Parathyroid adenoma (tissue), 2 donors: ENCODE measurements around the gene EGFR.

Experiments used
- H2AFZ ChIP-seq: fragments of 300-600 bp; sonication (generic); one replicate; pipeline ENCODE4 v1.7.0; 2017; ENCODE audit warnings: antibody characterized with exemption, mild to moderate bottlenecking
- H3K27ac ChIP-seq: fragments of 300-600 bp; sonication (generic); one replicate; pipeline ENCODE4 v1.7.0; 2017
- H3K27me3 ChIP-seq: fragments of 300-600 bp; sonication (generic); one replicate; pipeline ENCODE4 v1.7.0; 2017; ENCODE audit warnings: low read length; ENCODE audit not compliant: control insufficient read depth, insufficient read depth
- H3K36me3 ChIP-seq: fragments of 300-600 bp; sonication (generic); one replicate; pipeline ENCODE4 v1.7.0; 2017; ENCODE audit warnings: low read length; ENCODE audit not compliant: control insufficient read depth, insufficient read depth
- H3K4me1 ChIP-seq: fragments of 300-600 bp; sonication (generic); one replicate; pipeline ENCODE4 v1.7.0; 2017; ENCODE audit warnings: control low read depth
- H3K4me2 ChIP-seq: fragments of 300-600 bp; sonication (generic); one replicate; pipeline ENCODE4 v1.7.0; 2017; ENCODE audit warnings: low read length
- H3K4me3 ChIP-seq: fragments of 300-600 bp; sonication (generic); one replicate; pipeline ENCODE4 v1.7.0; 2017; ENCODE audit warnings: low read depth, low read length
- H3K79me2 ChIP-seq: fragments of 300-600 bp; sonication (generic); one replicate; pipeline ENCODE4 v1.7.0; 2017; ENCODE audit warnings: control low read depth
- H3K9ac ChIP-seq: fragments of 300-600 bp; sonication (generic); one replicate; pipeline ENCODE4 v1.7.0; 2017; ENCODE audit warnings: mild to moderate bottlenecking
- H3K9me3 ChIP-seq: fragments of 300-600 bp; sonication (generic); one replicate; pipeline ENCODE4 v1.7.0; 2017; ENCODE audit warnings: low read length; ENCODE audit not compliant: control insufficient read depth
- CTCF ChIP-seq: fragments of 300-600 bp; sonication (generic); IDR thresholded peaks from one replicate; pipeline ENCODE4 v1.7.0; 2017; ENCODE audit warnings: antibody characterized with exemption, mild to moderate bottlenecking
- donor health status: primary hyperparathyroidism.

EGFR gene

GRCh38 chr7:55207436-55208125, 188.8 kb downstream of the EGFR start:
- no peaks in the 10 kb centered on the region for H3K9me3 ChIP-seq
- H3K27ac ChIP-seq = no peak overlapping the region
- H3K4me1 ChIP-seq = no peaks in the 10 kb centered on the region
- no peak overlapping the region for H3K4me2 ChIP-seq
- TF ChIP-seq CTCF = no peak
- no peak overlapping the region for H3K4me3 ChIP-seq
- no peaks in the 10 kb centered on the region for H3K79me2 ChIP-seq
- no peaks in the 10 kb centered on the region for H3K36me3 ChIP-seq
- no peak overlapping the region for H3K9ac ChIP-seq
- H3K27me3 ChIP-seq = no peaks in the 10 kb centered on the region
- H2AFZ ChIP-seq = no peak overlapping the region

GRCh38 chr7:55209366-55209765, 190.5 kb downstream of the EGFR start:
- no peak for TF ChIP-seq CTCF
- Histone ChIP-seq H3K4me3 (no peak overlapping the region), H3K36me3 (no peaks in the 10 kb centered on the region), H3K9me3 (no peaks in the 10 kb centered on the region), H3K9ac (no peak overlapping the region), H3K4me1 (no peaks in the 10 kb centered on the region), H3K27me3 (no peaks in the 10 kb centered on the region), H3K4me2 (no peak overlapping the region), H3K27ac (no peak overlapping the region), H3K79me2 (no peaks in the 10 kb centered on the region), H2AFZ (no peak overlapping the region)

GRCh38 chr7:55210176-55210575, 191.4 kb downstream of the EGFR start:
- no peak overlapping the region for H3K9ac ChIP-seq
- H3K4me3 ChIP-seq = no peak overlapping the region
- H2AFZ ChIP-seq = no peak overlapping the region
- H3K4me1 ChIP-seq = no peaks in the 10 kb centered on the region
- no peak overlapping the region for H3K27ac ChIP-seq
- no peaks in the 10 kb centered on the region for H3K36me3 ChIP-seq
- H3K9me3 ChIP-seq = no peaks in the 10 kb centered on the region
- no peaks in the 10 kb centered on the region for H3K79me2 ChIP-seq
- no peak overlapping the region for H3K4me2 ChIP-seq
- no peaks in the 10 kb centered on the region for H3K27me3 ChIP-seq
- no peak for TF ChIP-seq CTCF

GRCh38 chr7:55210716-55211115, 191.9 kb downstream of the EGFR start:
- Histone ChIP-seq H3K27me3 (no peaks in the 10 kb centered on the region), H3K27ac (no peak overlapping the region)
- no peak for TF ChIP-seq CTCF

GRCh38 chr7:55211726-55212125, 192.9 kb downstream of the EGFR start:
- no peak overlapping the region for H2AFZ ChIP-seq
- no peaks in the 10 kb centered on the region for H3K36me3 ChIP-seq
- H3K9me3 ChIP-seq = no peaks in the 10 kb centered on the region
- no peak overlapping the region for H3K9ac ChIP-seq
- H3K27me3 ChIP-seq = no peaks in the 10 kb centered on the region
- no peak overlapping the region for H3K4me3 ChIP-seq
- no peak for TF ChIP-seq CTCF
- H3K4me1 ChIP-seq = no peaks in the 10 kb centered on the region
- no peak overlapping the region for H3K4me2 ChIP-seq
- no peaks in the 10 kb centered on the region for H3K79me2 ChIP-seq
- H3K27ac ChIP-seq = no peak overlapping the region

More at GRCh38 chr7:55210716-55211115, 191.9 kb downstream of the EGFR start:
- Histone ChIP-seq H3K4me1 (no peaks in the 10 kb centered on the region), H3K4me2 (no peak overlapping the region), H3K79me2 (no peaks in the 10 kb centered on the region), H3K4me3 (no peak overlapping the region), H2AFZ (no peak overlapping the region), H3K9ac (no peak overlapping the region), H3K36me3 (no peaks in the 10 kb centered on the region), H3K9me3 (no peaks in the 10 kb centered on the region)
